PC-9 (cell line): Measurements from ENCODE around the gene ARPP21. TPM values are rescaled to one million over a fixed set of nuclear protein-coding genes. Genes with fewer than 3 reads are reported as not detected.

ENCODE experiments used
- BruUV-seq: library from RNA; stranded (reverse); fragments of 400-500 nt; replicated peaks from 2 replicates; lab custom pipeline; 2021; lab: Mats Ljungman, UMichigan
- CTCF ChIA-PET: fragments of 300-600 bp; sonication (Branson Sonifier 250); formaldehyde crosslinking; loops from one replicate; lab custom pipeline; 2022; ENCODE audit warnings: antibody characterized with exemption; lab: Charles Lee
- POLR2A ChIA-PET: fragments of 300-600 bp; sonication (Branson Sonifier 250); formaldehyde crosslinking; loops from one replicate; lab custom pipeline; 2022; ENCODE audit warnings: antibody characterized with exemption; ENCODE audit not compliant: unreplicated experiment; lab: Charles Lee
- DNase-seq, 2 experiments: peaks; one replicate each; pipeline versions ENCODE4 v3.0.0 to v3.0.0-alpha.2; 2015 to 2022; ENCODE audit warnings: mixed read lengths in 1 of 2
- H2AFZ ChIP-seq: fragments of 200-600 bp; sonication (generic); 2 replicates; pipeline ENCODE4 v1.8.1; 2017; ENCODE audit warnings: antibody characterized with exemption
- H3F3A ChIP-seq: fragments of 200-600 bp; sonication (generic); 2 replicates; pipeline ENCODE4 v1.8.1; 2017; ENCODE audit warnings: antibody characterized with exemption, mild to moderate bottlenecking, low read depth; ENCODE audit not compliant: insufficient read depth
- H3K27ac ChIP-seq: fragments of 200-600 bp; sonication (generic); 2 replicates; pipeline ENCODE4 v1.6.1; 2016; ENCODE audit warnings: mixed run types
- H3K27me3 ChIP-seq: fragments of 200-600 bp; sonication (generic); 2 replicates; pipeline ENCODE4 v1.6.1; 2016; ENCODE audit warnings: low read depth, mixed run types; ENCODE audit not compliant: insufficient read depth
- H3K36me3 ChIP-seq: fragments of 200-600 bp; sonication (generic); 2 replicates; pipeline ENCODE4 v1.6.1; 2016; ENCODE audit warnings: low read depth, mixed run types
- H3K4me1 ChIP-seq: fragments of 200-600 bp; sonication (generic); replicated peaks from 2 replicates; pipeline ENCODE4 v1.6.1; 2016; ENCODE audit warnings: mixed run types; ENCODE audit not compliant: insufficient read depth
- H3K4me2 ChIP-seq: fragments of 200-600 bp; sonication (generic); 2 replicates; pipeline ENCODE4 v1.6.1; 2017; ENCODE audit warnings: mixed run types
- H3K4me3 ChIP-seq: fragments of 200-600 bp; sonication (generic); 2 replicates; pipeline ENCODE4 v1.6.1; 2016; ENCODE audit warnings: mixed run types
- H3K79me2 ChIP-seq: fragments of 200-600 bp; sonication (generic); 2 replicates; pipeline ENCODE4 v1.6.1; 2017; ENCODE audit warnings: low read depth, mixed run types
- H3K9me2 ChIP-seq: fragments of 200-600 bp; sonication (generic); 2 replicates; pipeline ENCODE4 v1.8.1; 2017; ENCODE audit warnings: mild to moderate bottlenecking; ENCODE audit not compliant: insufficient read depth
- H3K9me3 ChIP-seq: fragments of 200-600 bp; sonication (generic); 2 replicates; pipeline ENCODE4 v1.8.1; 2016; ENCODE audit warnings: low read depth; ENCODE audit not compliant: insufficient read depth
- H4K20me1 ChIP-seq: fragments of 200-600 bp; sonication (generic); 2 replicates; pipeline ENCODE4 v1.8.1; 2017; ENCODE audit not compliant: insufficient read depth
- EZH2 ChIP-seq: fragments of 200-600 bp; sonication (generic); IDR thresholded peaks from 2 replicates; pipeline ENCODE4 v1.8.0; 2017; ENCODE audit warnings: antibody characterized with exemption, low read depth
- intact Hi-C: fragments of 100-400 bp; cut with micrococcal nuclease; formaldehyde crosslinking; loops from one replicate; pipeline ENCODE4 v1.10.0; 2022; ENCODE audit not compliant: unreplicated experiment
- total RNA-seq: library from RNA; stranded (reverse); gene quantifications from 2 replicates; pipeline ENCODE4 v1.2.3, GENCODE V29; 2021
- TF ChIP-seq, protein P1 (sequence below): fragments of 200-600 bp; sonication (generic); conservative IDR thresholded peaks from 2 replicates; pipeline ENCODE4 v1.6.1; 2017; ENCODE audit warnings: mixed run types, antibody characterized with exemption, mild to moderate bottlenecking, moderate library complexity

ARPP21 gene
- total RNA-seq, 1 experiment from 2014 or later = not detected

DNA sequence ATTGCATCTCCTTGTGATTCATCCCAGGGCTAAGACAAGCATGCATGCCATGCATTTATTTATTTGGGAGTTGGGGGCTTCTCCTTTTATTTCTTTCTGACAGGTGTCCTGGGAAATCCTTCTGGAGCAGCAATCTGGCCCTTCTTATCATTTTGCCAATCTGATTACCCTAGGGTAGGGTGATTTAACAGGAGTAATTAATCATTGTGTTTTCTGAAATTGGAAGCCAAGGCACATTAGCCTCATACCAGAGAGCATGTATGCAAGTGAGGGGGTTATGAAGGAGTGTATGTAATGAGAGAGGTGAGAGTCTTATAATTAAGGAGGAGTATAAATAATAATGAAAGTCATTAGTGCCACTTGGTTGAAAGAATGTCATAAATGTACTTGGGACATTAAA lies 37.4 kb upstream of the ARPP21 start:
- no peaks in the 10 kb centered on the region for H3K9me3 ChIP-seq
- H3K4me1 ChIP-seq = no peaks in the 10 kb centered on the region
- no peaks in the 10 kb centered on the region for H3K36me3 ChIP-seq
- CTCF ChIA-PET = no interaction called here
- DNase-seq = no peak
- no peaks in the 10 kb centered on the region for H3K79me2 ChIP-seq
- H3K4me2 ChIP-seq = no peak overlapping the region
- no peaks in the 10 kb centered on the region for H4K20me1 ChIP-seq
- H3F3A ChIP-seq = no peaks in the 10 kb centered on the region
- H3K27ac ChIP-seq = no peak overlapping the region
- no peaks in the 10 kb centered on the region for H3K9me2 ChIP-seq
- H2AFZ ChIP-seq = no peak overlapping the region
- no peaks in the 10 kb centered on the region for H3K27me3 ChIP-seq
- POLR2A ChIA-PET = no interaction called here
- TF ChIP-seq, protein P1, sequence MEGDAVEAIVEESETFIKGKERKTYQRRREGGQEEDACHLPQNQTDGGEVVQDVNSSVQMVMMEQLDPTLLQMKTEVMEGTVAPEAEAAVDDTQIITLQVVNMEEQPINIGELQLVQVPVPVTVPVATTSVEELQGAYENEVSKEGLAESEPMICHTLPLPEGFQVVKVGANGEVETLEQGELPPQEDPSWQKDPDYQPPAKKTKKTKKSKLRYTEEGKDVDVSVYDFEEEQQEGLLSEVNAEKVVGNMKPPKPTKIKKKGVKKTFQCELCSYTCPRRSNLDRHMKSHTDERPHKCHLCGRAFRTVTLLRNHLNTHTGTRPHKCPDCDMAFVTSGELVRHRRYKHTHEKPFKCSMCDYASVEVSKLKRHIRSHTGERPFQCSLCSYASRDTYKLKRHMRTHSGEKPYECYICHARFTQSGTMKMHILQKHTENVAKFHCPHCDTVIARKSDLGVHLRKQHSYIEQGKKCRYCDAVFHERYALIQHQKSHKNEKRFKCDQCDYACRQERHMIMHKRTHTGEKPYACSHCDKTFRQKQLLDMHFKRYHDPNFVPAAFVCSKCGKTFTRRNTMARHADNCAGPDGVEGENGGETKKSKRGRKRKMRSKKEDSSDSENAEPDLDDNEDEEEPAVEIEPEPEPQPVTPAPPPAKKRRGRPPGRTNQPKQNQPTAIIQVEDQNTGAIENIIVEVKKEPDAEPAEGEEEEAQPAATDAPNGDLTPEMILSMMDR = no peak
- TF ChIP-seq EZH2 = no peak
- H3K4me3 ChIP-seq = no peak overlapping the region
- BruUV-seq = no TSS peak
- intact Hi-C loops = no loop called here

DNA sequence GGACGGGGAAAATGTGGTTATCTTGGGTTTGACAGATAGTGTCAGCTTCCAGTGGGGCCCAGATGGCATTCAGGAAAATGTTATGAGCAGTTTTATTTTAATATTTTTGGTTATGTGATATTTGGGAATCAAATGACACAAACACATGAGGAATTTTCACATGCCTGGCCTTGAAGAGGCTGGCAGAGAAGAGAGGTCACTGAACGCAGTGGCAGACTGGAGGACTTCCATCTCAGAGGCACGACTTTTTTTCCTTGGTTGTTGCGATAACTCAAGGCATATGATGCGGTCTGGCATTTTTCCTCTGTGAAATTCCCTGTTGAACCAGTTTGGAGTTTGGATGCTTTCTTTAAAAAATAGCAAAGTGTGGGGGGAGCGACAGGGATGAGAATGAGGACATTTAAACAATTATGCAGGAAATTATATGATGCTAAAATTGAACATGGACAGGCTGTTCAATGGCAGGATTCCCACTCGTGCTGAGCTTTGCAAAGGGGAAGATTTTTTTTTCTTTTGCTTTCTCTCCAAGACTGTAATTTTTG lies 36.9 kb upstream of the ARPP21 start:
- H2AFZ ChIP-seq = no peak overlapping the region
- no peaks in the 10 kb centered on the region for H3K27me3 ChIP-seq
- no peaks in the 10 kb centered on the region for H3K9me3 ChIP-seq
- H3K4me3 ChIP-seq = no peak overlapping the region
- no TSS peak for BruUV-seq
- no peak for DNase-seq
- no peaks in the 10 kb centered on the region for H3K79me2 ChIP-seq
- no peaks in the 10 kb centered on the region for H3K4me1 ChIP-seq
- H3K36me3 ChIP-seq = no peaks in the 10 kb centered on the region
- H4K20me1 ChIP-seq = no peaks in the 10 kb centered on the region
- CTCF ChIA-PET = no interaction called here
- POLR2A ChIA-PET = no interaction called here
- H3K27ac ChIP-seq = no peak overlapping the region
- no peaks in the 10 kb centered on the region for H3K9me2 ChIP-seq
- no peaks in the 10 kb centered on the region for H3F3A ChIP-seq
- TF ChIP-seq, protein P1 = no peak
- TF ChIP-seq EZH2 = no peak
- no peak overlapping the region for H3K4me2 ChIP-seq
- intact Hi-C loops = no loop called here

GRCh38 chr3:35616346-35616745 lies 23.0 kb upstream of the ARPP21 start:
- POLR2A ChIA-PET = no interaction called here
- Histone ChIP-seq H3K79me2 (no peaks in the 10 kb centered on the region), H3K36me3 (no peaks in the 10 kb centered on the region), H3K27ac (no peak overlapping the region), H3K9me2 (no peaks in the 10 kb centered on the region), H3K4me3 (no peak overlapping the region), H3K27me3 (no peaks in the 10 kb centered on the region), H3K9me3 (no peaks in the 10 kb centered on the region), H3K4me2 (no peak overlapping the region), H3K4me1 (no peaks in the 10 kb centered on the region), H3F3A (no peaks in the 10 kb centered on the region), H4K20me1 (no peaks in the 10 kb centered on the region), H2AFZ (no peak overlapping the region)
- DNase-seq = no peak
- no TSS peak for BruUV-seq
- intact Hi-C loops = no loop called here
- no peak for TF ChIP-seq EZH2
- TF ChIP-seq, protein P1 = no peak
- CTCF ChIA-PET = no interaction called here
